Prostate gland (tissue), 2 donors: ENCODE data around the gene ILK. TPM values are rescaled to one million over a fixed set of nuclear protein-coding genes. Genes with fewer than 3 reads are reported as not detected.

Experiments
- DNase-seq: peaks from one replicate; pipeline ENCODE4 v3.0.0-alpha.2; 2019; ENCODE audit warnings: low spot score
- H3K27ac ChIP-seq, 2 donors: fragments of 200-600 bp; sonication (generic); 2 replicates each; pipeline ENCODE4 v1.5.1; 2017 to 2019
- H3K27me3 ChIP-seq: fragments of 200-600 bp; sonication (generic); replicated peaks from 2 replicates; pipeline ENCODE4 v1.5.1; 2019; ENCODE audit not compliant: insufficient read depth
- H3K36me3 ChIP-seq, 2 donors: fragments of 200-600 bp; sonication (generic); 1 replicate in 1 of 2; 2 replicates in 1 of 2; pipeline versions ENCODE4 v1.5.1 to v1.8.1; 2017 to 2019
- H3K4me1 ChIP-seq: fragments of 200-600 bp; sonication (generic); replicated peaks from 2 replicates; pipeline ENCODE4 v1.5.1; 2019
- H3K4me3 ChIP-seq, 2 donors: fragments of 200-600 bp; sonication (generic); 2 replicates each; pipeline ENCODE4 v1.5.1; 2017 to 2019
- H3K9me3 ChIP-seq: fragments of 200-600 bp; sonication (generic); 2 replicates; pipeline ENCODE4 v1.5.1; 2017
- CTCF ChIP-seq, 4 experiments: fragments of 200-600 bp in 2 of 4; fragments of 450-650 bp in 2 of 4; sonication (generic) in 2 of 4; IDR thresholded peaks; 1 replicate in 3 of 4; 2 replicates in 1 of 4; pipeline ENCODE4 v1.5.1; 2016 to 2019; ENCODE audit warnings: antibody characterized with exemption in 4 of 4, mild to moderate bottlenecking in 2 of 4, moderate library complexity in 2 of 4
- POLR2A ChIP-seq: fragments of 450-650 bp; IDR thresholded peaks from one replicate; pipeline ENCODE4 v1.6.1; 2016; ENCODE audit warnings: antibody characterized with exemption, mild to moderate bottlenecking
- POLR2AphosphoS5 ChIP-seq: sonication (generic); formaldehyde crosslinking; IDR thresholded peaks from one replicate; pipeline ENCODE4 v1.6.1; 2017; ENCODE audit warnings: antibody characterized with exemption
- WGBS: methylation state at CpG from one replicate; pipeline ENCODE4 v1.1.5; 2018; 5-methylcytosine and 5-hydroxymethylcytosine counted together
- intact Hi-C: fragments of 100-400 bp; cut with DNase I; formaldehyde crosslinking; loops from one replicate; pipeline ENCODE4 v1.14.2; 2022
- total RNA-seq, 2 donors: library from RNA; depleted of rRNA; stranded (reverse); fragments of >200 nt; gene quantifications; one replicate each; pipeline ENCODE4 v1.1.0, GENCODE V29; 2016

ILK gene
- total RNA-seq, 2 donors from 2014 or later: 172 to 195 TPM

- no peak overlapping the region for H3K27ac ChIP-seq
- intact Hi-C loops: no loop called here
- DNase-seq: peak; percentile 51
- H3K27me3 ChIP-seq: no peaks in the 10 kb centered on the region
- no peak overlapping the region for H3K4me3 ChIP-seq
- no peaks in the 10 kb centered on the region for H3K9me3 ChIP-seq
- H3K4me1 ChIP-seq: no peaks in the 10 kb centered on the region
- WGBS: 60% methylated on average over 11 of the region's 11 CpGs
- TF ChIP-seq POLR2AphosphoS5 (peak; percentile 42), POLR2A (no peak), CTCF (IDR thresholded peaks at IDR 0.05) (no peak)
- no peaks in the 10 kb centered on the region for H3K36me3 ChIP-seq
Measured at GRCh38 chr11:6587360-6587953, 16.1 kb upstream of the ILK start.

GRCh38 chr11:6588018-6588417, 15.6 kb upstream of the ILK start:
- no peaks in the 10 kb centered on the region for H3K9me3 ChIP-seq
- H3K27me3 ChIP-seq: no peaks in the 10 kb centered on the region
- intact Hi-C loops: no loop called here
- no peak for DNase-seq
- no peak overlapping the region for H3K4me3 ChIP-seq
- TF ChIP-seq POLR2AphosphoS5 (no peak), POLR2A (no peak), CTCF (IDR thresholded peaks at IDR 0.05) (no peak)
- H3K27ac ChIP-seq: no peak overlapping the region
- WGBS: 52% methylated on average over 1 of the region's 1 CpG
- H3K36me3 ChIP-seq: no peaks in the 10 kb centered on the region
- no peaks in the 10 kb centered on the region for H3K4me1 ChIP-seq

- no peaks in the 10 kb centered on the region for H3K27me3 ChIP-seq
- no peak for TF ChIP-seq POLR2A
- TF ChIP-seq POLR2AphosphoS5: no peak
- TF ChIP-seq CTCF (IDR thresholded peaks at IDR 0.05): no peak
- 67% methylated on average over 3 of the region's 3 CpGs for WGBS
- peaks cover 0 to under 1% of the 10 kb centered on the region in 2 donors for H3K36me3 ChIP-seq
- H3K4me3 ChIP-seq: no peak overlapping the region
- no peaks in the 10 kb centered on the region for H3K9me3 ChIP-seq
- intact Hi-C loops: no loop called here
- no peak for DNase-seq
- no peak overlapping the region for H3K27ac ChIP-seq
- H3K4me1 ChIP-seq: no peaks in the 10 kb centered on the region
Measured at GRCh38 chr11:6594142-6594768, 9.3 kb upstream of the ILK start.

- no peak for DNase-seq
- 45% methylated on average over 5 of the region's 5 CpGs for WGBS
- TF ChIP-seq CTCF (IDR thresholded peaks at IDR 0.05): no peak
- peak; percentile 33 for TF ChIP-seq POLR2AphosphoS5
- Histone ChIP-seq H3K27ac (peak overlapping the region; percentile 3 to 39), H3K27me3 (no peaks in the 10 kb centered on the region), H3K4me1 (no peaks in the 10 kb centered on the region), H3K4me3 (no peak overlapping the region), H3K36me3 (peaks cover 7 to 21% of the 10 kb centered on the region in 2 donors), H3K9me3 (no peaks in the 10 kb centered on the region)
- intact Hi-C loops: loop anchor here (5.0 kb wide), 1 partner anchor 69 kb away; no protein-coding TSS in a partner anchor
Measured at GRCh38 chr11:6596239-6596877, 7.2 kb upstream of the ILK start.
